Heart left ventricle (tissue), 16 donors: Measurements from ENCODE around the gene HAGHL. TPM values are rescaled to one million over a fixed set of nuclear protein-coding genes. Genes with fewer than 3 reads are reported as not detected.
"Not testable (repeated sequence)": the region's sequence is repeated elsewhere in the genome, so short reads cannot be mapped to it uniquely, and the experiment has no call there.

ENCODE experiments used
- ATAC-seq, 4 donors: fragments of 200-7000 bp; cut with Tn5 transposase; one replicate each; pipeline ENCODE4 v1.9.1; 2020 to 2022; ENCODE audit warnings: moderate library complexity in 4 of 4, mild to moderate bottlenecking in 3 of 4, moderate number of reproducible peaks in 1 of 4
- DNase-seq, 5 donors: peaks; one replicate each; pipeline ENCODE4 v3.0.0-alpha.2; 2020
- H3K27ac ChIP-seq, 12 donors: fragments of 200-600 bp; sonication (generic) in 4 of 12; one replicate each; pipeline versions ENCODE4 v1.5.0 to v1.8.0; 2016 to 2022; ENCODE audit warnings: mild to moderate bottlenecking in 2 of 12
- H3K27me3 ChIP-seq, 9 donors: fragments of 200-600 bp; sonication (generic) in 2 of 9; one replicate each; pipeline versions ENCODE4 v1.5.1 to v1.8.0; 2016 to 2022; ENCODE audit warnings: mild to moderate bottlenecking in 3 of 9
- H3K36me3 ChIP-seq, 9 donors: fragments of 200-600 bp; sonication (generic) in 2 of 9; one replicate each; pipeline versions ENCODE4 v1.5.0 to v1.8.0; 2018 to 2022; ENCODE audit warnings: mild to moderate bottlenecking in 2 of 9
- H3K4me1 ChIP-seq, 12 donors: fragments of 200-600 bp; sonication (generic) in 4 of 12; one replicate each; pipeline versions ENCODE4 v1.5.0 to v1.8.0; 2016 to 2022; ENCODE audit warnings: mild to moderate bottlenecking in 3 of 12
- H3K4me3 ChIP-seq, 12 donors: fragments of 200-600 bp; sonication (generic) in 4 of 12; one replicate each; pipeline versions ENCODE4 v1.5.0 to v1.8.0; 2017 to 2022; ENCODE audit warnings: mild to moderate bottlenecking in 9 of 12, moderate library complexity in 4 of 12
- H3K9me3 ChIP-seq, 12 donors: fragments of 200-600 bp; sonication (generic) in 4 of 12; one replicate each; pipeline versions ENCODE4 v1.5.0 to v1.8.0; 2016 to 2022; ENCODE audit warnings: mild to moderate bottlenecking in 1 of 12
- CTCF ChIP-seq, 12 donors: fragments of 200-600 bp; sonication (generic) in 4 of 12; IDR thresholded peaks; one replicate each; pipeline versions ENCODE4 v1.5.0 to v1.8.0; 2018 to 2022; ENCODE audit warnings: antibody characterized with exemption in 12 of 12, mild to moderate bottlenecking in 5 of 12
- POLR2A ChIP-seq, 2 donors: fragments of 450-650 bp; IDR thresholded peaks; one replicate each; pipeline ENCODE4 v1.6.1; 2017; ENCODE audit warnings: antibody characterized with exemption in 2 of 2, mild to moderate bottlenecking in 2 of 2, moderate library complexity in 2 of 2
- WGBS, 4 donors: extraction: QIAGEN DNeasy Blood & Tissue Kit in 2 of 4; methylation state at CpG; one replicate each; pipeline versions ENCODE4 v1.1.5 to v1.1.7; 2013 to 2018; 5-methylcytosine and 5-hydroxymethylcytosine counted together
- intact Hi-C, 10 donors: fragments of 100-400 bp; cut with DNase I; formaldehyde crosslinking; loops; one replicate each; pipeline versions ENCODE4 v1.11.1 to v1.14.2; 2022
- polyA plus RNA-seq, 2 donors: library from polyadenylated mRNA; stranded (reverse); fragments of 200-250 nt; gene quantifications; one replicate each; pipeline ENCODE4 v1.2.3, GENCODE V29; 2013
- total RNA-seq, 9 donors: library from RNA; depleted of rRNA in 2 of 9; stranded (reverse); fragments of >200 nt in 2 of 9; fragmentation: NEBNext Ultra II Directional in 3 of 9; extraction: Animal tissue kit (Norgen Biotek cat#: 25700) in 3 of 9; gene quantifications; one replicate each; pipeline versions ENCODE4 v1.1.0 to v1.2.4, GENCODE V29; 2016 to 2023
- donor health status: ischemic (EF 13 %, LVEDD 7.1; RV severe dilation, severe dysfunction).
- donor health status: healthy with polysubstance abuse.
- donor health status: DM: no; HTN: yes; CAD: no.
- donor health status: DM: no; HTN: no; CAD: no.
- donor health status: ischemic (EF 25% LVEDD 6.9; RV normal size, moderate dysfunction).
- donor health status: ischemic (EF 25% LVEDD 5.7; RV mildly dilated, moderate dysfunction).
- donor health status: healthy.
- donor health status: DM: yes; HTN: yes; CAD: no.
- donor health status: ischemic (EF 35%, LVEDD 5.7; RV mildly dilated, moderate dysfunction).
- donor health status: nonischemic (EF 11% LVEDD 7.7; RV severe dilation, severe dysfunction).
- donor health status: DM: yes; HTN: yes; CAD: no.
- donor health status: PGD.
- donor health status: ischemic (EF 29% LVEDD 5.4; RV normal size, mild dysfunction).
- donor health status: nonischemic (EF 23%, LVEDD 6.1; RV moderate dilation, normal function).

The HAGHL gene
- total and polyA plus RNA-seq, 11 donors: 5.0 to 44.2 (median 11.9) TPM

- Histone ChIP-seq H3K27ac (no peak overlapping the region), H3K9me3 (no peaks in the 10 kb centered on the region), H3K36me3 (peaks cover 0 to 19% (median 10%) of the 10 kb centered on the region in 9 donors), H3K4me3 (no peak overlapping the region), H3K4me1 (peaks cover 4 to 18% (median 12%) of the 10 kb centered on the region in 12 donors), H3K27me3 (peaks cover 0 to 27% (median 0%) of the 10 kb centered on the region in 9 donors)
- DNase-seq (peak in 2 of 5 donors; percentile 3 to 20), ATAC-seq (no peak)
- intact Hi-C loops: loop anchor here in 4 of 10 donors (1.0 to 2.0 kb wide), 3 partner anchors 28 to 31 kb away; no protein-coding TSS in a partner anchor
- WGBS, 4 donors: 86 to 90% (median 89%) methylated on average over 15 of the region's 15 CpGs
- TF ChIP-seq CTCF (IDR thresholded peaks at IDR 0.05) (no peak), POLR2A (IDR thresholded peaks at IDR 0.05) (no peak)
Observed at GRCh38 chr16:741986-742629, 15.2 kb downstream of the HAGHL start.

- H3K27ac ChIP-seq, intact Hi-C loops, ATAC-seq, H3K9me3 ChIP-seq, H3K4me3 ChIP-seq, DNase-seq: not testable (repeated sequence)
- H3K36me3 ChIP-seq: peaks cover 0 to 11% (median 2%) of the 10 kb centered on the region in 9 donors
- peaks cover 0 to 27% (median 0%) of the 10 kb centered on the region in 9 donors for H3K27me3 ChIP-seq
- 74 to 81% (median 75%) methylated on average over 14 of the region's 14 CpGs for WGBS, 4 donors
- H3K4me1 ChIP-seq: peaks cover 4 to 18% (median 12%) of the 10 kb centered on the region in 12 donors
Observed at GRCh38 chr16:742894-743293, 16.0 kb downstream of the HAGHL start.

GRCh38 chr16:743794-744500 lies 17.0 kb downstream of the HAGHL start:
- H3K4me1 ChIP-seq: peaks cover 4 to 18% (median 12%) of the 10 kb centered on the region in 12 donors
- H3K27ac ChIP-seq: no peak overlapping the region
- 72 to 83% (median 77%) methylated on average over 12 to 21 of the region's 21 CpGs for WGBS, 4 donors
- no peaks in the 10 kb centered on the region for H3K9me3 ChIP-seq
- no peak for DNase-seq
- H3K36me3 ChIP-seq: peaks cover 0 to 4% (median 0%) of the 10 kb centered on the region in 9 donors
- TF ChIP-seq POLR2A (IDR thresholded peaks at IDR 0.05) (no peak), CTCF (IDR thresholded peaks at IDR 0.05) (no peak)
- intact Hi-C loops: no loop called here
- no peak overlapping the region for H3K4me3 ChIP-seq
- no peak for ATAC-seq
- H3K27me3 ChIP-seq: peaks cover 0 to 27% (median 0%) of the 10 kb centered on the region in 9 donors

GRCh38 chr16:745739-746138 lies 18.8 kb downstream of the HAGHL start:
- no peaks in the 10 kb centered on the region for H3K9me3 ChIP-seq
- 3 to 5% (median 5%) methylated on average over 12 to 14 of the region's 14 CpGs for WGBS, 4 donors
- intact Hi-C loops: loop anchor here in 1 of 10 donors (5.0 kb wide), 1 partner anchor 33 kb away; no protein-coding TSS in a partner anchor
- H3K27me3 ChIP-seq: peaks cover 0 to 27% (median 0%) of the 10 kb centered on the region in 9 donors
- H3K4me3 ChIP-seq: no peak overlapping the region
- ATAC-seq (no peak), DNase-seq (no peak)
- H3K36me3 ChIP-seq: no peaks in the 10 kb centered on the region
- TF ChIP-seq POLR2A (IDR thresholded peaks at IDR 0.05) (no peak), CTCF (IDR thresholded peaks at IDR 0.05) (peak in 4 of 12 donors; percentile 5 to 30 (median 14))
- H3K27ac ChIP-seq: no peak overlapping the region
- peaks cover 0 to 5% (median 4%) of the 10 kb centered on the region in 12 donors for H3K4me1 ChIP-seq
